ENCODE results near the gene KLHL25.

DNA sequence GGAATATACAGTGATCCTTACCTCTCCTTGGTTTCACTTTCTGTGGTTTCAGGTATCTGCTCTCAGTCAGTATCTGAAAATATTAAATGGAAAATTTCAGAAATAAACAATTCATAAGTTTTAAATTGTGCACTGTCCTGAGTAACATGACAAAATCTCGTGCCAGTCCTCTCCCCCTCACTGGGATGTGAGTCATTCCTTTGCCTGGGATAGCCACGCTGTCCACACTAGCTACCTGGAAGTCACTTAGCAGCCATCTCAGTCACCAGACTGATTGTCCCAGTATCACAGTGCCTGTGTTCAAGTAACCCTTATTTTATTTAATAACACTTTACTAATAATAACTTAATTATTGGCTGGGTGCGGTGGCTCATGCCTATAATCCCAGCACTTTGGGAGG is 15.3 kb upstream of the KLHL25 start:
- TF ChIP-seq, protein P1, sequence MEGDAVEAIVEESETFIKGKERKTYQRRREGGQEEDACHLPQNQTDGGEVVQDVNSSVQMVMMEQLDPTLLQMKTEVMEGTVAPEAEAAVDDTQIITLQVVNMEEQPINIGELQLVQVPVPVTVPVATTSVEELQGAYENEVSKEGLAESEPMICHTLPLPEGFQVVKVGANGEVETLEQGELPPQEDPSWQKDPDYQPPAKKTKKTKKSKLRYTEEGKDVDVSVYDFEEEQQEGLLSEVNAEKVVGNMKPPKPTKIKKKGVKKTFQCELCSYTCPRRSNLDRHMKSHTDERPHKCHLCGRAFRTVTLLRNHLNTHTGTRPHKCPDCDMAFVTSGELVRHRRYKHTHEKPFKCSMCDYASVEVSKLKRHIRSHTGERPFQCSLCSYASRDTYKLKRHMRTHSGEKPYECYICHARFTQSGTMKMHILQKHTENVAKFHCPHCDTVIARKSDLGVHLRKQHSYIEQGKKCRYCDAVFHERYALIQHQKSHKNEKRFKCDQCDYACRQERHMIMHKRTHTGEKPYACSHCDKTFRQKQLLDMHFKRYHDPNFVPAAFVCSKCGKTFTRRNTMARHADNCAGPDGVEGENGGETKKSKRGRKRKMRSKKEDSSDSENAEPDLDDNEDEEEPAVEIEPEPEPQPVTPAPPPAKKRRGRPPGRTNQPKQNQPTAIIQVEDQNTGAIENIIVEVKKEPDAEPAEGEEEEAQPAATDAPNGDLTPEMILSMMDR (IDR thresholded peaks at IDR 0.05; ENCODE audit: poor library complexity), result no peak
- TF ChIP-seq EZH2 (IDR thresholded peaks at IDR 0.05; ENCODE audit: borderline replicate concordance) (no peak), EZH2phosphoT487 (IDR thresholded peaks at IDR 0.05; ENCODE audit: low read depth, severe bottlenecking, unreplicated experiment) (no peak)

All from hepatocyte (in vitro differentiated cells).